HuH-7.5 (cell line): ENCODE measurements around the gene SEMA4D.

Source experiments
- DNase-seq: peaks from one replicate; pipeline ENCODE4 v3.0.0; 2011; ENCODE audit warnings: low spot score

Gene SEMA4D

DNA sequence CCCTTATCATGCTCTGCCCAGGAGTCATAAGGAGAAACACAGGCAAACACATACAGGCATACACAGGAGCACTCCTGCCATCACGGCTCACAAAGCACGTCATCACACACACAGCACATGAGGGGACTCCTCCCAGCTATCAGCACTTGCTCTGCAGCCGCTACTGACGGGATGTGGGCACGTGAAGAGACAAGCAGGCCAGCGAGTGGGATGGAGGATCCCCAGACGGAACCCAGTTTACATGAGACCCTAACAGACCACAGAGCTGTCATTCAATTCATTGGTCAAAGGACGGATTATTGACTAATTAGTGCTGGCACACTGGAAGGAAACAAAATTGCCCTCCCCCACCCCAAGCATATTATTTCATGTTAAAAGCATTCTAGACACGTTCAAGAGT is 53.6 kb downstream of the SEMA4D start:
- no peak for DNase-seq

GRCh38 chr9:89442981-89443814 is 54.7 kb downstream of the SEMA4D start:
- no peak for DNase-seq

- DNase-seq: no peak
These were observed 55.4 kb downstream of the SEMA4D start for GRCh38 chr9:89442501-89442978.

- no peak for DNase-seq
These were observed 55.9 kb downstream of the SEMA4D start for GRCh38 chr9:89441986-89442385.

- no peak for DNase-seq
These were observed 56.3 kb downstream of the SEMA4D start for GRCh38 chr9:89441655-89441970.

DNA sequence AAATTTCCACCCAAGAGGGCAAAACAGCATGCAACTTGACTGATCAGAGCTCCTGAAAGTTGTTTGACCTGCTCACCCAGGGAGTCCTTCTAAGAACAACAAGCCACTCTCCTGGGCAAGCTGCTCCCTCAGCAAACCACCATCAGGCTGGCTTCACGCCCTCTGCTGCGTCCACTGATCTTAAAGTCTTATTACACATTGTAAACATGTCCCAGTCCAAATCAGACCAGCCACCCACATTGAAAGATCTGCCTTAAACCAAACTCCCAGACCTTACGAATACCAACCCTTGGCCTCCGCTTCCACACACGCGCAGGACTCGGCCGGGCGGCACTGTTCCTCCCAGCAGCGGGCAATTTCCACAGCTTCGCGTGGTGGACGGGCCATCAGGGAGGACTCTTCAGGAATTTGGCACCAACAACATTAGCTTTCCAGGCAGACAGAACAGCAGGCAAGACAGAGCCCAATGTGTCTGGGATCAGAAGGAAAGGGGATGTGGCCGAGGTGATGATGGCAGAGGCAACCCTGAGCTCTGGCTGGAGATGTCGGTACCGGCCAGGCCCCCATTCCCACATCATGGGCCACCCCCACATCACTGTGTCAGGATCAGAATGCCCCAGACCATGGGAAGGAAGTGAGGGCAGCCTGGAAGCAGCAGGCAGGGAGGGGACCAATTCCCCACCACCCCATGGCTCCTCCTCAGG is 56.8 kb downstream of the SEMA4D start:
- DNase-seq: no peak

DNA sequence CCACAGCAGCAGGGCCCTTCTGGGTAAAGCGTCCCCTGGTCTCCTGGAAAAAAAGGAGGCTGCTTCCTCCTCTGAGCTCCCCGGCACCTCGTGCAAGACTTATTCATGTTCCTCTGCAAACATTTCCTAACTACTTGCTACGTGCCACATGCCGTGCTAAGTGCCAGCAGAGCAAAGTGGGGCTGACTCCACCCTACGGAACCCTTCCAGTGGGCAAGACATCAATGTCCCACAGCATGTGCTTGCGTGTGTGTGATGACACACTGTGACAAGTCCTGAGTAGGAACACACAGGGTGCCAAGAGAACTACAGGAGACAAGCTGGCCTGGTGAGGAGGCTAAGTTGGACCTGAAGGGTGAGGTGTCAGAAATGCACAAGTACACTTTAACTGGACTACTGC is 57.4 kb downstream of the SEMA4D start:
- DNase-seq: no peak

- DNase-seq: no peak
These were observed 57.9 kb downstream of the SEMA4D start for GRCh38 chr9:89440046-89440445.

DNA sequence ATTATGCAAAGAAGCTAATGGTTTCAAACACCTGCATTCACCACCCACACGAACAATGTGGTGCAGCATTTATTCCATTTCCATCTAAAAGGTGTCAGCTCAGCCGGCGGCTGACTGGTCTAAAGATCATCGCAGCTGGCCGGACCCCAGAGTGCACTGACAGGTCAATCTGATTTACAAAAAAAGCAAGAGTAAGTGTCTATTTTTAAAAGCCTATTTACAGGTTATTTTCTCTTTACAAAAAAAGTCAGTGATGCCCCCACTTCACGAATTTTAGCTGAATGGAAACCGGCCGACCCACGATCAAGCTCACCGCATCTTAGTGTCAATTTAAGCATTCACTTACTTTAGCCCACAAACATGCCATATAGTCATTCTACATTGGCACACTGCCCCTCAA is 58.3 kb downstream of the SEMA4D start:
- no peak for DNase-seq

DNA sequence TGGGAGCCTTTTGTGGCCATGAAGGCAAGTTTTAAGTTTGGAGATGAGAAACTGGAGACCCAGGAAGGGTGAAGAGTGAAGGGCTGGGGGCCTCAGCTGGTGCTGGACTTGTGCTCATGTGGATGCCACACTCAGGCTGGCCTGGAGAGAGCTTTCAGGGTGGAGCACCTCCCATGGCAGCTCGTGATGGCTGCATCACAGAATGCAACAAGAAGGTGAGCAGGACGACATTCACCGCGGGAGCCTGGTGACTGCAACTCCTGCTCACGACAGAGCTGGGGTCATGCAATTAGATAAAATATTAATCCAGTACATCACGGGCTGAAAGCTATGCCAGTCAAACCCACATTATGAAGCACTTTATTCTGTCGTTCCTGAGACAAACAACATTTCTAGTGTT is 59.7 kb downstream of the SEMA4D start:
- no peak for DNase-seq

GRCh38 chr9:89437772-89438171 is 60.1 kb downstream of the SEMA4D start:
- no peak for DNase-seq

- DNase-seq: no peak
These were observed 60.8 kb downstream of the SEMA4D start for GRCh38 chr9:89436963-89437625.

DNA sequence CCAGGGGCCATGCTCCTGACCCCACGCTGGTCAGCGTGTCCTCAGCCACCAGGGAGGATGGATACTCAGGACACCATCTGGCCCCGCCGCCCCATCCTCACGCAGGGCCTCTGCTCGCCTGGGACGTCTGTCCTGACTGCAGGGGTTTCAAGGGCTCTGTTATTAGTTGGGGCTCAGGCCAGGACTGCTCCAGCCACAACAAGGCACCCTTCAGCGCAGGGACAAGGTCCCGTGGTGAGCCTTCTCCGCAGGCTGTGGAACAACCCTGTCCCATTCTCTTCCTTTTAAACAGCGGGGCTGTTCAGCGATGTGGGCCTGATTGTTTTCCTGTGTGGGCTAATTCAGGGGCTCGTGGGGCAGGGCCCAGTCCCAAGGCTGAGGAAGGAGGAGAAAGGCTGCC is 61.6 kb downstream of the SEMA4D start:
- DNase-seq: no peak

DNA sequence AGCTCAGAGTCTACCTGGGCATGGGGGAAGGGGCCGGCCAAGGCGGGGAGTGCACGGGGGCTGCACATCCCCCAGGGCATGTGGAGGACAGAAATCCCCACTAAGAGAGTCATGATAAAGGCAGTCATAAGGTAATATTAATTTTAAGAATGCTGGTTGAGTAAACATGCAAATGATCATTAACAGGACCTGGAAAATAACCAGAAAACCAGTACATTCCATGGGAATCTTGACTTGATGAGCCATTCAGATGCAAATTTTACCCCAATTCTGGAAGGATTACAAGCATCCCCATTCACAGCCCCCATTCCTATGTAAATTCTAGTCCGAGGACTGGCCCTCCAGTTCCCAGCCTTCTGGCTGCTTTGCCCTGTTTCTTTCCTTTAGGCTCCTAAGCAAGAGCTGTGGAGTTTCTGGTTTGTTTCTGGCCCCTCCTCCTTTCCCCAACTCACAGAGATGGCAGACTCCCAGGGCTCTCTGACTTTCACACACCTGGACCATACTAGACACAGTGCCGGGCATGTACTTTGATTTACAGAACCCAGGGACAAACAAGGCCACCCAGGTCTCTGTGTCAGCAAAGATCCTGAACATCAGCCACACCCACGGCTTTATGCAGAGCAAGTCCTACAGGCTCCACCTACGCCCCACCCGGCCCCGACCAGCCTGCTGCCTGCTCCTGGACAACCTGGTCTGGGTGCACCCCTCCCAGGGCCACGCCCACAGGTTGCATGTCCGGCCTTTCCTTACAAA is 62.7 kb downstream of the SEMA4D start:
- DNase-seq: peak; percentile 40

DNA sequence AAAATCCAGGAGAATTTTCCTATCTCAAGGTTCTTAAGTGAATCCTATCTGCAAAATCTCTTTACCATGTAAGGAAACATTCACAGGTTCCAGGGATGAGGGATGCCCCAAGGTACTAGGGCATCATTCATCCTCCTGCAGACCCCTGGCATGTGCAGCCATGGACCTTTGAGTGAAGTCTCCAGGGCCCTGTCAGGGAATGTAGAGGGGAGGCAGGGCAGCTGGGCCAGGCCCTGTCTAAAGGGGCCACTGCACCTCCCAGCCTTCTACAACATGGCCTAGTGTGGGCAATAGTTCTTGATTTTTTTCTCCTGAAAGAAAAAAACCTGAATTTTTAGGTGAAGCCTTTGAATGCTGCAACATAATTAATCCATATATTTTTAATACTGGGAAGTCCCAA is 63.3 kb downstream of the SEMA4D start:
- no peak for DNase-seq

- DNase-seq: no peak
These were observed 64.1 kb downstream of the SEMA4D start for GRCh38 chr9:89433826-89434225.

DNA sequence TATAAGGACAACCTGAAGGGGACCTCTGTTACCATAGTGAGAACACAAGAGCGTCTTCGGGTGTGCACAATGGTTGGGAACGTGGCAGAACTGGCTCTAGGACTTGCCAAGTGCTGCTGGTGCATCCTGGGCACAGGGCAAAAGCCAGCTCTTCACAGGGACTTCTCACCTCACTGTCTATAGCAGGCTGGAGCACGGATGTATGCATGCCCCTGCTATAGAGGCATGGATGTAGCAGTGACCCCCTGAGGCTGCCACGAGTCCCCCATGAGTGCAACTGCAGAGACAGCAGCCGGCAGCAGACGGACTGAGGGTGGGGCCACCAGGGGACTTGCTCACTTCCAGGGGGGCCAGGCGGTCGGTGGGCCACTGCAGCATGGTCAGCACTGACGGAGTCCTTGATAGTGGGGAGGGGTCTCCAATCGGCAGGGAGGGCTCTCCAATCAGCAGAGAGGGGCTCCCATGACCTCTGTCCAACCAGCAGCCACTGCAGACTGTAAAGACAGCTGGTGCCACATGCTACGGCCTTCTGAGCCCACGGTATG is 64.9 kb downstream of the SEMA4D start:
- no peak for DNase-seq

- DNase-seq: no peak
These were observed 65.8 kb downstream of the SEMA4D start for GRCh38 chr9:89431930-89432725.

DNA sequence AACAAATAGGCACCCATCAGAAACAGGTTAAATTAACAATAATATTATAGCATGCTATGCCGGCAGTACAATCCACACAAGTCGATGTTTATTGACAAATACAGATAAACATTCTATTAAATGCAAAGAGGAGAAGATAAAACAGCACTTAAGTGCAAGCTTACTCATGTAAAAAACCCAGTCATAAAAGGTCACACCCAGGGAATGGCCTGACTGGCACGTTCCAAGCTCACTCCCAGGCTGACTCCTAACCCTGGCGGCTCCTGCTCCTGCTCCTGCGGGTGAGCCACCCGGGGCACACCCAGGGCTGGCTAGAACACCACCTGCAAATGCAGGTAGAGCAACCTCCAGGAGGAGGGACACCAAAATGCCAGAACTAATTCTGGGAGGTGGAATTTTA is 66.9 kb downstream of the SEMA4D start:
- DNase-seq: no peak

DNA sequence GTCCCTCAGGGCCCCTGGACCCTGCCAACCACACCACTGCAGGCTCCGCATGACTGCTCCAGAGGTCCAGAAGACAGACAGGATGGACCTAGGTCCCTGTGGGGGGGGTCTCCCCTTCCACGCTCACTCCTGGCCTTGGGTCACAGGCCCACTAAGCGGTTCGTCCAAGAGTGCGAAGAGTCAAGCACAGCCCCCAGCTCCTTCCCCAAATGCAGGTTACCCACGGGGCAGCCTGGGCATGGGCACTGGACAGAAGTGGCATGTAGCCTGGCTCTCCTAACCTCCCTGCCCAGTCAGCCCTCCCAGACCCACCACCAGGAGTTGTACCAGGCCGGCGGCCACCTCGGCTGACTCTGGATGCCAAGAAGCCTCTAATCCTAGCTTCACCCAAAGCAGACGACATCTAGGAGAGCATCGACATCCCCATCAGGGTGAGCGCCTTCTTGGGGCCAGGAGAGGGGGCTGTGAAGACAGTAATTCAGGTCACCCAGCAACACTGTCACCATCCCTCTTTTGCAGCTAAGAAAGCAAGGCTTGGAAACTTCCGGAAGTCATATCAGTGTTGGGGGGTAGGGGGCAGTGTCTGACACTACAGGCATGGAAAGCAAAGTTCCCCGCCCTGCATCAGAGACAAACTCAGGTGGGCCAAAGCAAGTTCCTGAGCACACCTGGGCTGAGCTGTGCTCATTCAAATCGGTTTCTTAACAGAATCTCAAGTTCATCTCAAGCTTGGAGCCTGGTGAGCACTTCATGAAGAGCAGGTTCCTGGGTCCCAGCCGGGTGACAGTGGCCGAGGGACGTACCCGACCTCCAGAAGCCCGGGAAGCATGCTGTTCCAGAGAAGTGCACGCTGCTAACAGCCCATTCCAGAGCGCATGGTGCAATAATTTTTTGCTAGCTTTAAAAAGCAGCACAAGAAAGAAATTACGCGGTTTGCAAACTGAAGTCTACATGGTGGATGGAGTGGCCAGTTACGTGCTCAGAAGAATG is 68.7 kb downstream of the SEMA4D start:
- DNase-seq: no peak
